GM21390 (cell line): ENCODE results near the gene DUSP11.
"Not testable (repeated sequence)": the region's sequence is repeated elsewhere in the genome, so short reads cannot be mapped to it uniquely, and the experiment has no call there.

Experiments used
- ATAC-seq: cut with Tn5 transposase; IDR thresholded peaks from one replicate; pipeline ENCODE4 v1.9.1; 2021; ENCODE audit not compliant: unreplicated experiment

DUSP11 gene

DNA sequence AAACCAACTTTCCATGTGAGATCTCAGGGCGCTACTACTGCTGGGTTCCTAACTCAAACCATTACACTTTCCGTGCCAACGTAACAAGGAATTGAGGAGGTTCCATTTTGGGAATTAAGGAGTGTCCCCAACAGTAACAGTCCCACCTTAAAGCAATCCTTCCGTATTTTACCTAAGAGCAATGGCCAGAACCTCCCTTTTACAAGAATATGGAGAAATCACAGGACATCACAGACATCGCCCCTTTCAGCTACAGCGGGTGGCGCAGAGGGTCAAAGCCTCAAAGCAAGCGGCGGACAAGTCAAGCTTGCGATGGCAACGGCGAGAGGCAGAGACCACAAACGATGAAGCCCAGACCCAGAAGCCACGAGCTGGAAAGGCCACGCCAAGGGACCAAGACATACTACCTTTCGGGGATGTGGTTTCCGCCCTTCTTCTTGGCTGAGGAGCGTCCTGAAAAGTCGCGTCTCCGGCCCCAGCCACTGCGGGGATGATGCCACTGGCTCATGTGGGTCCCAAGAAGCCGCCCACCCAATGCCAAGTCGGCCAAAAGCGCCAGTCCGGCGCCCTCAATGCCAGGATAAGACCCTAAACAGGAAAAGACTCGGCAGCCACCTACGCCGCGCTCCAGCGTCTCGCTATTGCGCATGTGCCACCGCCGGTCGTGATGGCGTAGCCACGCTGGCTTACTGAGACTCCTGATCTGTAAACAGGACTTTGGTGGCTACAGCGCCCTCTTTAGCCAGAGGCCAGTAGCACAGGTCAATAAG, at the start of gene DUSP11:
DUSP11 (minus strand) TSS at position 637 of the 770 bp plus-strand sequence; CDS start at position 508, 129 bp downstream.
- ATAC-seq = peak; percentile 98

DNA sequence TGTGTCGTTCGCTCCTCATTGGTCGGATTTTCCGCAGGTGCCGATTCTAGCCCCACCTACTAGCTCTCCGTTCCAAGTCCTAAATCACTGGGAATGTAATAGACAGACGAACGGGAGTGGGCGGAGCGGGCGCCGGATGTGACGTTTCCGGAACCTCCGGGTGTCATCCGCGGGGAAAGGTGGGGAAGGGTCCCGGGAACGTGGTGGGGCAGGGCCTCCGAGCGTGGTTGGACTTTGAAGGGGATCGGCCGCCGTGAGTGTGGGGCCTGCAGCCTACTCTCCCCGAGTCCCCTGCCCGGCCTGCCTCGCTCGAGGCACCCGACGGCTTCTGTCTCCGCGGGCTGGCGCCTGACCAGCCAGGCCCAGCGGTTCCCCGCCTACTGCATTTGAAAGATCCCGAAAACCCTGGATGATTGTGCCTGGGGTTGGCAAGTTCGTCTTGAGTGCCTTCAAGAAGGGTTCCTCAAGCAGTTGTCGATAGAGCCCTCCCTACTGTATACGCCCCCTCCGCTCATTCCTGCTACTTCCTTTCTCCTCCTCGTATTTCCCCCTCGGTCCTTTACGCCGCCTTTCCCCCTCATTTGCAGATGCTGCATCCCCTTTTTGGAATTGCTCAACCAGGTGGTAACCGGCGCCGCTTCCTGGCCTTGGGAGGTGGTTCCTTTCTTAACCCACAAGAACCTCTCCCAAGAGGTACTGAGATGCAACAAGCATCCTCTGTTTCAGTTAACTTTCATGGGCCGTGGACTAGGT, 49.1 kb upstream of the DUSP11 start, which contains the start of gene STAMBP:
STAMBP (plus strand) TSS at position 144 of the 753 bp plus-strand sequence. CDS start 1,896 bp downstream, outside the sequence.
- peak; percentile 82 for ATAC-seq

DNA sequence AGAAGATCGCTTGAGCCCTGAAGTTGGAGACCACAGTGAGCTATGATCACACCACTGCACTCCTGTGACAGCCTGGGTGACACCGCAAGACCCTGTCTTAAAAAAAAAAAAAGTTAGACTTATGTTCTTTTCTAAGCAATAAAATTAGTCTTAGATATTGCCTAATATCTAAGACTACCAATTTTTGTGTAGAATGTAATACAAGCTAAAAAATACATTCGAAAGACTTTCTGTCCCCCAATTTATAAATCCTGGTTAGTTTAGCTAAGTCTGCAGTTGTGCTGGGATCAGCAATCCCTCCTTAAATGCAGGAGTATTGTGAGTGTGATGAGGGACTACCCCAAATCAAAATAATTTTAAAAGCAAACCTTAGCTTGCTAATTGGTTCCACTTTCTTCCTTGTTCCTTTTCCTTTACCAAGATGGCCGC, 48.5 kb upstream of the DUSP11 start:
- no peak for ATAC-seq

DNA sequence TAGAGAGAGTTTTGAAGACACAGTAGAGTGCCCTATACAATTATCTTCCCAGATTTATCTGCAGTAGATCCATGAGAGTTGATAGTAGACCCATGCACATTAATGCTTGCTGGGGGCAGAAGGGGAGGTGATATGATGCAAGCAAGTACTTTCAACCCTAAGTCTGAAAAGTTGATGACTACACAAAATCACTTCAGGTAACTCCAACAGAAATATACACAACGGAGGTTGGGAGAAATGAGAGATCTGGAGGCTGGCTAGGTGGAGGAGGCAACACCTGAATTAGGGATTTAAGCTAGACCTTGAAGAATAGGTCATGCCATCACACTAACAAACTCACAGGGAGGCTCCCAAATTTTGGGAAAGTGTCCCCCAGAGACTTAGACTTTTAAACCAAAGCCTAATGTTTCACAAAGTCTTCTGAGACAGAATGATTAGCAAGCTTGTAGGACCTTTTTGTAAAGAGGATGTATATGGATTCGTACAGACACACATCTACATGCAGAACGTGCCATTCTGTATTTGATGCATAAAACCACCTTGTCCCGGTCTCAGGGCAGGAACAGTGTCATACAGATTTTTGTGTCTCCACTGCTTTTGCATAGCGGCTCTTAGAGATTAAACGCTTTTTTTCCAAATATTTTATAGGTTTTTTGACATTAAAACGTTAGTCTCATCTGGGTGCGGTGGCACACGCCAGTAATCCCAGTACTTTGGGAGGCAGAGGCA, 47.9 kb upstream of the DUSP11 start:
- no peak for ATAC-seq

DNA sequence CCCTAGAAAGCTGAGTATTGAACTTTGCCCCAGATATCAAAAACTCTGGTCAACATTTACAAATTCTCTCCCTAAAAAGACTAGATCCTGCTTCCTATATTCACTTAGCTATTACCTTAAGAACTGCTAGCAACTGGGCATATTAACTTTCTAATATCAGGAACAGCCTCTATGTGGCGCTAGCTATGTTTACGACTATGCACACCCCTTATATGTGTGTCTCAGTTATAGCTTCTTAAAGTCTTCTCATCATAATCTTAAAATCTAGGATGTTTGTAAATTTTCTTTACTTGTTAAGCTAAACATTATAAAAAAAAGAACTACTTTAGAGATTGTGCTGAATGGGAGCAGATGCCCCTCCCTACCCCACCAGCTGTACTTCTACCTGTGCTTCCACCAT, 47.1 kb upstream of the DUSP11 start:
- ATAC-seq = no peak

DNA sequence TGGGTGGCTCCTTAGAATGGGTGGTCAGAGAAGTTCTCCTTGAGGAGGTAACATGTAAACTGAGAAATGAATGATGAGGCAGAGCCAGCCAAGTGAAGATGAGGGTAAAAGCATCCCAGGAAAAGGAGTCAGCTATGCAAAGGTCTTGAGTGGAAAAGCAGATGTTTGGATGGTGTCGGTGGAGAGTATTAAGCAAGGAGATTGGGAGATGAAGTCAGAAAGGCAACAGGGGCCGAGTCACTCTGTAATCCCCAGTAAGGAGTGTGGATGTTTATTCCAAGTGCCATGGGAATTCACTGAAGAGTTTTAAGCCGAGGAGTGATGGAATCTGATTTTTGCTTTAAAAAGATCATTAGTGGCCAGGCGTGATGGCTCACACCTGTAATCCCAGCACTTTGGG, 45.5 kb upstream of the DUSP11 start:
- ATAC-seq = no peak

DNA sequence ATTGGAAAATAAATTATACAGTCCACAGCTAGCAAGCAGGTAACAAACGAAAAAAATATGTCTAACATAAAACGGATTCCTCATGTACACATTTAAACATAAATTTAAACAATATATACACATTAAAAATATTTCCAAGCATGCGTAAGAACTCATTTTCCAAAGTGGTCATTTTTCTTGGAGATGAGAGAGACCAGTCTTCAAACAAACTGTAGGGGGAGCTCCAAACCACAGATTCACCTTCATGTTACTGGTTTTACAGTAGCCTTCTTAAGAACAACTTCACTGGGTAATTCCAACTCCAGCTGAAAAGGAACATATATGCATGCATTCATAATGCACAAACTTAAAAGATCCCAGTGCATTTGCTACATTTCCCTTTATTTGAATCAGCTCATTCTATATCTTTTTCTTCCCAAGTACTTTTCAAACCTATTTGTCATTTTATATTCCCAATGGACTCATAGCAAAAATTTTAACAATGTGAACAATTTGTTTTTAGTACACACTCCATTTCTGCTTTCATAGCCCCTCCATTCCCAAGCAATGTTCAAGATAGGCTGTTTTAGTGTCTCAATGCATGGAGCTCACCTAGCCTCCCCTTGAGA, 44.1 kb upstream of the DUSP11 start:
- ATAC-seq = no peak

DNA sequence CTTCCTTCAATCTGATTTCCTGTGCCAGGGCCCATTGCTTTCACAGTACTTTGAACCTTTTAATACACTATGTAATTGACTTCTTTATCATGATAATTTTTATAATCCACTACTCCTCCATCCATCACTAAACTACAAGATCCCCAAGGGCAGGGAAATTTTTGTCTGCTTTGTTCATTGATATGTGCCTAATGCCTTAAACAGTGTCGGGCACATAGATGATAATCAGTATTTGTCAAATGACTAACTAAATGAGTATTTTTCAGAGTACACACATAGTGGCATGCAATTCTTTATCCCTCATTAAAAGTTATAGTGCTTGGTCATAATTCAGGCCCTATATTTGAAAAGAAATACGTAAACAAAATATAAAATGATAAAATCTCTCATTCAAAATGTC, 43.5 kb upstream of the DUSP11 start:
- ATAC-seq = no peak

DNA sequence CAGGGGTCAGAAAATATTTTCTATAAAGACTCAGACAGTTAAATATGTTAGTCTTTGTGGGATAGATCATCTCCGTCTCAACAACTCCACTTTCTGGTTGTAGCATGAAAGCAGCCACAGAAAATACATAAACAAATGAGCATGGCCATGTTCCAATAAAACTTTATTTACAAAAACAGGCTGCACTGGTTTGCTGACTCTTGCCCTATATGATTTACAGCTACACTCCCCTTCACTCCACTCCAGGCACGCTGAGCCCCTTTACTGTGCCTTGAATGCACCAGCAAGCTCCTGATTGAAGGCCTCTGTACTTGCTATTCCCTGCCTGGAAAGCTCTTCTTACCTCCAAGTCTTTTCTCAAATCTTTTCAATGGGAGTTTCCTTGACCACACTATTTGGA, 43.1 kb upstream of the DUSP11 start:
- no peak for ATAC-seq

DNA sequence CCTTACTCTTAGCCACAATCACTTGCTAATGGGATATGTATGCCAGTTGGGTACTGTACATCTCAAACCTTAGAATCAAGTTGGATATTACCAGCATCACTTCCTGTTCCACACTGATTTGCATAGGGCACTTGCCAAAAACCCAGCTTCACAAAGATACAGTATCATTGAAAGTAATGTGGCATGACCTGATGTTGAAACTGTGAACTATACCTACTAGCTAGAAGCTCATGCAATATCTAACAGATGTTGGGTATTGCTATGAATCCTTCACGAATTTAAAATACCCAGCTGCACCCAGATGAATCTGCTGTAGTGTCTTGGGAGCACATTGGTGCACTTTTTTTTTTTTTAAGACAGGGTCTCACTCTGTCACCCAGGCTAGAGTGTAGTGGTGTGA, 42.4 kb upstream of the DUSP11 start:
- no peak for ATAC-seq

DNA sequence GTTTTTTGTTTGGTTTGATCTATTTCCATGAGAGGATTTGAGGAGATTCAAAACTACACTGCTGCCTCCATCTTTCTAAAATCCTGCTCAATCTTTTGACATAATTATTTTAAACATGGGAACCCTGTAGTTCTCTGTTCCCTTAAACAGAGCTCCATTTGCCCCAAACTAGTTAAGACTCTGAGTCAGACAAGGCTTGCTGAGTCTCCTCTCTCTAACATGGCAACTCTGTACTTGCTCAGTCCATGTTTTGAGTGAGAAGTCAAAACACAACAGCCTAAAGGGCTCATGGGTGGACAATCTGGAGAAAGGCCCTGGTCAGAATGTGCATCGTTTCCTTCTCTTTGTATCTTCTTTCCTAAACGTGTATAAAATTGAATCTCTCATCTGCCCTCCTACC, 41.8 kb upstream of the DUSP11 start:
- ATAC-seq = no peak

DNA sequence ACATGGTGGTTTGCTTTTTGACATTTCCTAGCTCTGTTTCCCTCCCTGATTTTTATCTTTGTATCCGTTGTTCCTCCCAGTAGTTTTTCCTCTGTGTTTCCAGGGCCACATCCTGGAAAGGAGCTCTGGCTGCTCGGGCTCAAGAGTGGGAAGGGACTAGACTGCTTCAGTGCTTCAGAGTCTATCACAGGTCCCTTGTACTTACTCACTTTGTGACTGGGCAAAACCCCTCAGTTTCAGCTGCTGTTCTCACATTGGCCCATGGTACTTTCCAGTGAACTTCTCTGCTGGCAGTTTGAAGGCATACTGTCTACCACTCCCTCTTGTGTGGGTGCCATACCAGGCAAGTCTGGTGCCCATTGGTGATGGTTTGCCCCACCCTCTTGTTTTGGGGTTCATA, 41.3 kb upstream of the DUSP11 start:
- peak; percentile 76 for ATAC-seq

DNA sequence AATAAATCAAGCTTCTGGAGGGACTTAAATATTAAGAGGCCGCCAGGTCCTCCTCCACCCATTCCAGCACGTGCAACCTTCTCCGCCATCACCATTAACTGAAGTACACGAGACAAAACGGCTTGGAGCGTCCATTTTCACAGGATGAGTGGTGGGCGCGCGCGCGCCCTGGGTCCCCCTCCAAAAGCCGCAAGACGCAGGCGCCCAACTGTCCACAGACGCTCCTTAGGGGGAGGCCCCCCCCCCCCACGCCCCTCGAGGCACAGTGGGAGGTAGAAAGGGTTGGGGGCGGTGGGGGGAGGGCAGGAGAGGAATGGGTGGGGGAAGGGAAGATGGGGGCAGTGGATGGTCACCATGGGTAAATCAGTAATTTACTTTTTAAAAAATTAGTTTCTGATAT, 38.4 kb upstream of the DUSP11 start:
- no peak for ATAC-seq

DNA sequence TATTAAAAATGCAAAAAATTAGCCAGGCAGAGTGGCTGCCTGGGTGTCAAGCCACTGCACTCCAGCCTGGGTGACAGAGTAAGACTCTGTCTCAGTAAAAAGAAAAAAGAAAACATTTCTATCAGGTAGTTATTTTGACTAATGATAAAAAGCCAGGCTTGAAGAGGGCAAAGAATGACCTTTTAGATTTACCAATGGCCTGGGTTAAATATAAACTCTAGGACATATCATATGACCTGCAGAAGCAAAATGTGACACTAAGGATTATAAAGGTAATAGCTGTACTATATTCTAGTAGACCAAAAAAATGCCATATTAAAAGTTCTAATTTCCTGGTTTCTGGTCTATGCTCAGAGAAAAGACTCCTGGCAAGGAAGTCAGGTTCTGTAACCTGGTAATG, 32.7 kb upstream of the DUSP11 start:
- ATAC-seq = no peak

DNA sequence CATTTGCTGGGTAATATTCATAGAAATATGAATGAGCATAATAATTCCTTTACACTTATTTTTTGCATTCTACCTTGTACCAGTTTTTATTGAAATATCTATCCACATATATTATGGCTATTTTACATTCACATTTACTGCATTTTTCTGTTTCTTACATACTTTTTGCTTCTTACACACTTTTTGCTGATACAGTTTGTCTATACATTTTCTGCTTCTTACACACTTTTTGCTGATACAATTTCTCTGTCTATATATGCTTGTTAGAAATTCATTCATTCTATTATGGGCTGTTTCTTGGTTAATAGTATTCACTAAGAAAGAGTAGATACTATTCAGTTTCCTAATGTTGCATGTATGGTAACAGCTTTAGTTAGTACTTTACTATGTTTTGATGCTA, 32.0 kb upstream of the DUSP11 start:
- no peak for ATAC-seq

DNA sequence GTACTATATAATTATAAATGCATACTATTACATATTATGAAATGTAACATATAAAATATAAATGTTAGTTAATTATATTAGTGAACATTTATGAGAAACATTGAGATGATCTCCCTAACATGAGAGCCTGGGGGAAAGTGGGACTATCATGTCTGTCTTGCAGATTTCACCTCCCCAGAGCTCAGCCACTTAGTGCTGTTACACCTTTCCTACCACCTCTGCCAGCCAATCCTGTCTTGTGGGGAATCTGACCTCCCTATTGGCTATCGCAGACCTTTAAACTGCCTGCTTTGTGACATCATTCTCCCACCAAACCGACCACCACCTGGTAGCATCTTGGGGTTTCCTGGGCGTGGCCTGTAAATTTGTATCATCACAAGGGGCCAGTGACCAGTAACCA, 4.0 kb upstream of the DUSP11 start, which contains the start of gene C2orf78:
C2orf78 (plus strand) TSS at position 301 of the 400 bp plus-strand sequence. CDS start 127 bp downstream, outside the sequence.
- ATAC-seq = not testable (repeated sequence)

DNA sequence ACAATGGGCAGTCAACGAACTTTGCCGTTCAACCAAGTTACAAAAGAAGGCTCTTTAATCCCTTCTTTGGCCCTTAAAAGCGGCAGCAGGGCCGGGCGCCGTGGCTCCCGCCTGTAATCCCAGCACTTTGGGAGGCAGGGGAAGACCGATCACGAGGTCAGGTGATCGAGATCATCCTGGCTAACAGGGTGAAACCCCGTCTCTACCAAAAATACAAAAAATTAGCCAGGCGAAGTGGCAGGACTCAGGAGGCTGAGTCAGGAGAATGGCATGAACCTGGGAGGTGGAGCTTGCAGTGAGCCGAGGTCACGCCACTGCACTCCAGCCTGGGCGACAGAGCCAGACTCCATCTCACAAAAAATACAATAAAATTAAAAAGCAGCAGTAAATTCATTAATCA, 3.5 kb upstream of the DUSP11 start:
- ATAC-seq = not testable (repeated sequence)

DNA sequence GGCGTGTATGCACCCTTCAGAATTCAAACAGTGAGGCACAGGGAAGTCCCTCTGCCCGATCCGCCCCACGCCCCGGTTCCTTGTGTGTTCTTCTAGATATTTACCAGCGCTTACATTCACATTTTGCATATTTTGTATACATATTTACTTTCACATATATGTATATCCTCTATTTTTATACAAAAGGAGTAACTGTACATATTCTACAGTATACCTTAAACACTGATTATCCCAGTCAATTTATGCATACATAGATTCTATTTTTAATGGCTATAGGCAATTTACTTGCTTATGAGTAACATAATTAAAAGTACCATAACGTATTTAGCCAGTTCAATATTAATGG, 307 bp upstream of the DUSP11 start:
- no peak for ATAC-seq

DNA sequence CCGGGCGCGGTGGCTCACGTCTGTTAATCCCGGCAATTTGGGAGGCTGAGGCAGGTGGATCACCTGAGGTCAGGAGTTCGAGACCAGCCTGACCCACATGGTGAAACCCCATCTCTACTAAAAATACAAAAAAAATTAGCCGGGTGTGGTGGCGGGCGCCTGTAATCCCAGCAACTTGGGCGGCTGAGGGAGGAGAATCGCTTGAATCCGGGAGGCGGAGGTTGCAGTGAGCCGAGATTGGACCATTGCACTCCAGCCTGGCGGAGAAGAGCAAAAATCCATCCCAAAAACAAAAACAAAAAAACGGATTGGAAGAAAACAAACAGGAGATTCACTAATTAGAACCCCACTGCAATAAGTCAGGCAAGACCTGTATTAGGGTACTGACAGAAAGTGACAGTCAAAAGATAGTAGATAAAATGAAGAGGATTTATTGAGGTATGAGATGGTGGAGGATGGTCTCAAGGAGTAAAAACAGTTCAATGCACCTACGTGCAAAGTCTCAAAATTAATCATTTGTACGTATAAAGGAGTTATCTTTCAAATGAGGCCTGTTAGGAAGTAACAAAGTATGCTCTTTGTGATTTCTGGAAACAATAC, 936 bp downstream of the DUSP11 start:
- ATAC-seq = not testable (repeated sequence)

DNA sequence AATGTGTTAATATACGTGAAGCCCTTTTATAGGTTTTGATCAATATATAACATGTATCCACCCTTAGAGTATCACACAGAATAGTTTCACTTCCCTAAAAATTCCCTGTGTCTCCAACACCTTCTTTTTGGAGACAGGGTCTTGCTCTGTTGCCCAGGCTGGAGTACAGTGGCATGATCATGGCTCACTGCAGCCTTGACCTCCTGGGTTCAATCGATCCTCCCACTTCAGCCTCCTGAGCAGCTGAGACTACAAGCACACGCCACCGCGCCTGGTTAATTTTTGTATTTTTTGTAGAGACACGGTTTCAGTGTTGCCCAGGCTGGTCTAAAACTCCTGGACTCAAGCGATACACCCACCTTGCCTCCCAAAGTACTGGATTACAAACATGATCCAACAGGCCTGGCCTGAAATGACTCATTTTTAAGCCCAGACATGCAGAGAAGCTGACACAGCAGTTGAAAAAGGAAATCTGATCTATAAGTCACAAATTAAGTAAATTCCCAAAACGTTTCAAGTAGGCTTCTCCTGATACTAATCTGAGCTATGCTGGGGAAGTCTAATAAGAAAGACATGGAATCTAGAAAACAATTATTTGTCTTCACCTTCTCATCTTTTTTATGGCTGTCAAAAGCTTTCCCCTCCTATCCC, 2.9 kb downstream of the DUSP11 start:
- ATAC-seq = no peak
